Skeletal muscle tissue (tissue), 4 donors: ENCODE measurements around the gene CNPPD1. TPM values are rescaled to one million over a fixed set of nuclear protein-coding genes. Genes with fewer than 3 reads are reported as not detected.

ENCODE experiments used
- H3K27ac ChIP-seq: one replicate; pipeline ENCODE4 v1.7.0; 2013; ENCODE audit warnings: mild to moderate bottlenecking, low read depth, low read length, inconsistent platforms
- H3K27me3 ChIP-seq, 3 donors: one replicate each; pipeline ENCODE4 v1.7.0; 2013; ENCODE audit warnings: low read length in 3 of 3; ENCODE audit not compliant: control insufficient read depth in 3 of 3, insufficient read depth in 3 of 3
- H3K36me3 ChIP-seq, 3 donors: one replicate each; pipeline ENCODE4 v1.7.0; 2013; ENCODE audit warnings: low read length in 3 of 3; ENCODE audit not compliant: control insufficient read depth in 3 of 3, insufficient read depth in 3 of 3
- H3K4me1 ChIP-seq, 3 donors: one replicate each; pipeline ENCODE4 v1.7.0; 2013; ENCODE audit warnings: low read length in 3 of 3, mild to moderate bottlenecking in 3 of 3; ENCODE audit not compliant: control insufficient read depth in 3 of 3, insufficient read depth in 3 of 3
- H3K4me3 ChIP-seq, 3 donors: one replicate each; pipeline ENCODE4 v1.7.0; 2013; ENCODE audit warnings: low read length in 3 of 3
- H3K9ac ChIP-seq, 3 donors: one replicate each; pipeline ENCODE4 v1.7.0; 2013; ENCODE audit warnings: low read length in 3 of 3, mild to moderate bottlenecking in 3 of 3, moderate library complexity in 2 of 3, low read depth in 1 of 3
- H3K9me3 ChIP-seq, 3 donors: one replicate each; pipeline ENCODE4 v1.7.0; 2013; ENCODE audit warnings: low read length in 3 of 3; ENCODE audit not compliant: control insufficient read depth in 3 of 3
- total RNA-seq: library from RNA; depleted of rRNA; stranded (reverse); fragments of >200 nt; gene quantifications from one replicate; pipeline ENCODE4 v1.2.3, GENCODE V29; 2014
- donor health status: Osteomylitis.

CNPPD1 gene
- total RNA-seq, 1 donor from 2014 or later, result 27.1 TPM

DNA sequence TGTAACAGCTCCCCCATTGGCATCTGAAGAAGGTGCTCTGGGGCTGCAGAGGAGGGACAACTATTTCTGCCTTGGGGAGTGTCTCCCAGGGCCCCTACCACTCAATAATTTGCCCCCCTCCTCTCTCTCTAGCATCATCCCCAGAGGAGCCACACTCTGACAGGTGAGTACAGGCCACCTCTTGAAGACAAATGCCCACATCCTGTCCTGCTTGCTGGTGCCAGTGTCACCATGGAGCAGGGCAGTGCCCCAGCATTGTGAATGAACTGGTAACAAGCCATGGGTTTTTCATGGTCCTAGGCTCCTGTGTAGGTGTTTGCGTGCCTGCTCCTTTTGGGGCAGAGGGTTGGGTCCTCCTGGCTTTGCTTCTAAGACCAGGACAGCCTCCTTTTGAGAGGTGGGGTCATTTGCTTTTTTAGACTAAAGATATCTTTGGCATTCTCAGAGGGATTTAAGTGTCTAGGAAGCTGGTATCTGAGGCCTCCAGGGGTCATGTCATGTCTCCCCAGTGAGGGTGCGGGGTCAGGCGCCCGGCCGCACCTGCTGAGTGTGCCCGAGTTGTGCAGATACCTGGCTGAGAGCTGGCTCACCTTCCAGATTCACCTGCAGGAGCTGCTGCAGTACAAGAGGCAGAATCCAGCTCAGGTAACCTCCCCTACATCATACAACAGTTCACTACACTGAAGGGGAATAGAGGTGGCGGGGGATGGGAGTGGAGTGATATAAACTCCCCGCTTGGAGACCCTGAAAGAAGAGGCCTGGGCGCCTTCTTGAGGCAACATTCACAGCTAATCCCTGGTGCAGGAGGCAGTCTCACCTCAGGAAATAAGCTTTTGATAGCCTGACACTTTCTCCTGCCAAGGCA lies 3.1 kb upstream of the CNPPD1 start:
- H3K9me3 ChIP-seq, result no peaks in the 10 kb centered on the region
- no peak overlapping the region for H3K4me3 ChIP-seq
- peaks cover 50 to 54% (median 52%) of the 10 kb centered on the region in 3 donors for H3K36me3 ChIP-seq
- H3K9ac ChIP-seq, result peak overlapping the region; percentile 28 to 99 (median 78)
- H3K27ac ChIP-seq, result no peak overlapping the region
- H3K4me1 ChIP-seq, result peaks cover 27 to 33% (median 28%) of the 10 kb centered on the region in 3 donors
- H3K27me3 ChIP-seq, result no peaks in the 10 kb centered on the region

DNA sequence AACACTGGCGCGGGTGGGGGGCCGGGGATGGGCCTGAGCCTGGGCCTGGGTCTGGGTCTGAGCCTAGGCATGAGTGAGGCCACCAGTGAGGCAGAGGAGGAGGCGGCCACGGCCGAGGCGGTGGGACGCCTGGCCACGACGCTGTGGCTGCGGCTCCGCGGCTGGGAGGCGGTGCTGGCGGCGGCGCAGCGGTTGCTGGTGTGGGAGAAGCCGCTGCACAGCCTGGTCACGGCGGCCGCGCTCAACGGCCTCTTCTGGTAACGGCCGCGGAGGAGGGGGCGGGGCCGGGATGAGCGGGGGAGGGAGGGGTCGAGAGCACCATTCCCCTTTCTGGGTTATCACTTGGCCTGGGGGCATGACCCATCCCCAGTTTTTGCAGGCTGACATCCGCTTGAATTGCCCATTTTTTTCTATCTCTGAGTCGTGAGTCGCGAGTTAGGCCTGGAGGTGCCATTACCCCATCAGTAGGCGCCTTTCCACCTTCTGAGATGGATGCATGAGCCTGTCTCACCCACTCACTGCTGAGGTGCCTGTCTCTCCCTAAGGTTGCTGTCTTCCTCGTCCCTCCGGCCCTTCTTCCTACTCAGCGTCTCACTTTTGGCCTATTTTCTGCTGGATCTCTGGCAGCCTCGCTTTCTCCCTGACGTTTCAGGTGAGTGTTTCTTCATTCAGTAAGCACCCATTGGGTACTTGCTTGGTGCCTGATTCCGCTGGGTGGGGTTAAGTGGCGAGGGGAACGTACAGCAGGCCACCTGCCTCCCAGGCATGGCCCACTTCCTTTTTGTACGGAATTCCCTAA lies 1.9 kb upstream of the CNPPD1 start:
- Histone ChIP-seq H3K27ac (peak overlapping the region; percentile 99), H3K36me3 (peaks cover 55 to 62% (median 58%) of the 10 kb centered on the region in 3 donors), H3K9me3 (no peaks in the 10 kb centered on the region), H3K27me3 (no peaks in the 10 kb centered on the region), H3K4me3 (peak overlapping the region; percentile 84 to 98 (median 96)), H3K4me1 (peaks cover 27 to 36% (median 28%) of the 10 kb centered on the region in 3 donors), H3K9ac (peak overlapping the region; percentile 78 to 99 (median 79))

GRCh38 chr2:219177552-219178376 lies 1.0 kb upstream of the CNPPD1 start, which contains the start of gene RETREG2:
RETREG2 (plus strand) TSS chr2:219178275; CDS start chr2:219178353, 78 bp downstream.
- H3K9me3 ChIP-seq, result no peaks in the 10 kb centered on the region
- H3K36me3 ChIP-seq, result peaks cover 55 to 63% (median 57%) of the 10 kb centered on the region in 3 donors
- peaks cover 27 to 36% (median 28%) of the 10 kb centered on the region in 3 donors for H3K4me1 ChIP-seq
- no peaks in the 10 kb centered on the region for H3K27me3 ChIP-seq
- H3K9ac ChIP-seq, result peak within 1 kb of the TSS; percentile 99
- peak within 1 kb of the TSS; percentile 99 for H3K27ac ChIP-seq
- H3K4me3 ChIP-seq, result peak within 1 kb of the TSS; percentile 84 to 98 (median 96)

GRCh38 chr2:219175928-219176817 lies 552 bp downstream of the CNPPD1 start:
- peak overlapping the region; percentile 84 to 98 (median 96) for H3K4me3 ChIP-seq
- H3K27me3 ChIP-seq, result no peaks in the 10 kb centered on the region
- no peaks in the 10 kb centered on the region for H3K9me3 ChIP-seq
- H3K9ac ChIP-seq, result peak overlapping the region; percentile 80 to 99 (median 99)
- peak overlapping the region; percentile 99 for H3K27ac ChIP-seq
- H3K36me3 ChIP-seq, result peaks cover 45 to 54% (median 47%) of the 10 kb centered on the region in 3 donors
- peaks cover 29 to 42% (median 32%) of the 10 kb centered on the region in 3 donors for H3K4me1 ChIP-seq

GRCh38 chr2:219175486-219175885 lies 1.2 kb downstream of the CNPPD1 start:
- Histone ChIP-seq H3K27me3 (no peaks in the 10 kb centered on the region), H3K36me3 (peaks cover 38 to 47% (median 40%) of the 10 kb centered on the region in 3 donors), H3K9ac (peak overlapping the region; percentile 80 to 99 (median 99)), H3K27ac (no peak overlapping the region), H3K9me3 (no peaks in the 10 kb centered on the region), H3K4me3 (peak overlapping the region; percentile 84 to 98 (median 96)), H3K4me1 (peaks cover 34 to 43% (median 38%) of the 10 kb centered on the region in 3 donors)

GRCh38 chr2:219174801-219175200 lies 1.9 kb downstream of the CNPPD1 start:
- H3K27ac ChIP-seq, result no peak overlapping the region
- no peak overlapping the region for H3K9ac ChIP-seq
- no peaks in the 10 kb centered on the region for H3K9me3 ChIP-seq
- H3K27me3 ChIP-seq, result no peaks in the 10 kb centered on the region
- peaks cover 33 to 39% (median 37%) of the 10 kb centered on the region in 3 donors for H3K4me1 ChIP-seq
- no peak overlapping the region for H3K4me3 ChIP-seq
- peaks cover 31 to 40% (median 33%) of the 10 kb centered on the region in 3 donors for H3K36me3 ChIP-seq

GRCh38 chr2:219174146-219174545 lies 2.6 kb downstream of the CNPPD1 start:
- no peaks in the 10 kb centered on the region for H3K9me3 ChIP-seq
- no peak overlapping the region for H3K4me3 ChIP-seq
- H3K36me3 ChIP-seq, result peaks cover 26 to 37% (median 29%) of the 10 kb centered on the region in 3 donors
- H3K27me3 ChIP-seq, result no peaks in the 10 kb centered on the region
- H3K9ac ChIP-seq, result no peak overlapping the region
- peaks cover 27 to 33% (median 33%) of the 10 kb centered on the region in 3 donors for H3K4me1 ChIP-seq
- H3K27ac ChIP-seq, result no peak overlapping the region

- no peak overlapping the region for H3K27ac ChIP-seq
- H3K9ac ChIP-seq, result no peak overlapping the region
- peaks cover 26 to 33% (median 29%) of the 10 kb centered on the region in 3 donors for H3K36me3 ChIP-seq
- no peaks in the 10 kb centered on the region for H3K9me3 ChIP-seq
- H3K4me1 ChIP-seq, result peaks cover 20 to 26% (median 26%) of the 10 kb centered on the region in 3 donors
- no peaks in the 10 kb centered on the region for H3K27me3 ChIP-seq
- no peak overlapping the region for H3K4me3 ChIP-seq
Measured at GRCh38 chr2:219173176-219173575, 3.5 kb downstream of the CNPPD1 start.
